ENCODE results near the gene RNASEH2A. TPM values are rescaled to one million over a fixed set of nuclear protein-coding genes. Genes with fewer than 3 reads are reported as not detected.
A peak's percentile ranks its signal among the peaks of the same experiment; 100 is the strongest.

RNASEH2A gene
- total RNA-seq, 1 experiment from 2014 or later = 120 TPM

- H3K9me2 ChIP-seq (replicated peaks; ENCODE audit: low read length) = no peaks in the 10 kb centered on the region
- H3K36me3 ChIP-seq (ENCODE audit: low read depth, low read length) = peaks cover 15% of the 10 kb centered on the region
- POLR2A ChIA-PET (ENCODE audit: unreplicated experiment) = no interaction called here
- H3K79me2 ChIP-seq (ENCODE audit: low read length) = peaks cover 30% of the 10 kb centered on the region
- CTCF ChIA-PET = no interaction called here
- H3F3A ChIP-seq (ENCODE audit: low read length, unreplicated experiment) = no peaks in the 10 kb centered on the region
- DNase-seq (peak; percentile 89), ATAC-seq (peak; percentile 67)
- no TSS peak for BruUV-seq (replicated peaks)
- no peak within 1 kb of the TSS; the same call in 1 of the 2 replicates for H3K27ac ChIP-seq (ENCODE audit: low read length)
- H2AFZ ChIP-seq (ENCODE audit: low read length) = peak within 1 kb of the TSS; percentile 91
- peaks cover 16% of the 10 kb centered on the region for H3K4me1 ChIP-seq (ENCODE audit: insufficient read depth, low read length)
- no peaks in the 10 kb centered on the region for H3K27me3 ChIP-seq (ENCODE audit: low read length)
- no peak for TF ChIP-seq EZH2phosphoT487 (IDR thresholded peaks at IDR 0.05; ENCODE audit: borderline replicate concordance, low read length)
- TF ChIP-seq, protein P1, sequence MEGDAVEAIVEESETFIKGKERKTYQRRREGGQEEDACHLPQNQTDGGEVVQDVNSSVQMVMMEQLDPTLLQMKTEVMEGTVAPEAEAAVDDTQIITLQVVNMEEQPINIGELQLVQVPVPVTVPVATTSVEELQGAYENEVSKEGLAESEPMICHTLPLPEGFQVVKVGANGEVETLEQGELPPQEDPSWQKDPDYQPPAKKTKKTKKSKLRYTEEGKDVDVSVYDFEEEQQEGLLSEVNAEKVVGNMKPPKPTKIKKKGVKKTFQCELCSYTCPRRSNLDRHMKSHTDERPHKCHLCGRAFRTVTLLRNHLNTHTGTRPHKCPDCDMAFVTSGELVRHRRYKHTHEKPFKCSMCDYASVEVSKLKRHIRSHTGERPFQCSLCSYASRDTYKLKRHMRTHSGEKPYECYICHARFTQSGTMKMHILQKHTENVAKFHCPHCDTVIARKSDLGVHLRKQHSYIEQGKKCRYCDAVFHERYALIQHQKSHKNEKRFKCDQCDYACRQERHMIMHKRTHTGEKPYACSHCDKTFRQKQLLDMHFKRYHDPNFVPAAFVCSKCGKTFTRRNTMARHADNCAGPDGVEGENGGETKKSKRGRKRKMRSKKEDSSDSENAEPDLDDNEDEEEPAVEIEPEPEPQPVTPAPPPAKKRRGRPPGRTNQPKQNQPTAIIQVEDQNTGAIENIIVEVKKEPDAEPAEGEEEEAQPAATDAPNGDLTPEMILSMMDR (conservative IDR thresholded peaks at IDR 0.05; ENCODE audit: low read depth, low read length) = no peak
- TF ChIP-seq EZH2 (IDR thresholded peaks at IDR 0.05; ENCODE audit: low read length, unreplicated experiment) = no peak
- peak within 1 kb of the TSS; percentile 81 for H3K4me3 ChIP-seq (ENCODE audit: low read length)
- H3K9me3 ChIP-seq (ENCODE audit: low read length) = no peaks in the 10 kb centered on the region
- no peaks in the 10 kb centered on the region for H4K20me1 ChIP-seq (ENCODE audit: low read length)
- H3K4me2 ChIP-seq (ENCODE audit: low read length) = peak within 1 kb of the TSS; percentile 91
- peak within 1 kb of the TSS; percentile 84 for H3K9ac ChIP-seq (ENCODE audit: low read length)
- intact Hi-C loops (cut with micrococcal nuclease) = loop anchor here (5.0 kb wide), 1 partner anchor 36 kb away; the partner anchor contains the start of gene MAST1
Measured at GRCh38 chr19:12801466-12802266, 4.7 kb upstream of the RNASEH2A start, which contains the start of the genes PRDX2 and THSD8. TSS of gene PRDX2 (minus strand) at chr19:12801800. CDS start at chr19:12801261, 539 bp downstream. TSS of gene THSD8 (plus strand) at chr19:12802069. CDS start at chr19:12802072, 3 bp downstream.

DNA sequence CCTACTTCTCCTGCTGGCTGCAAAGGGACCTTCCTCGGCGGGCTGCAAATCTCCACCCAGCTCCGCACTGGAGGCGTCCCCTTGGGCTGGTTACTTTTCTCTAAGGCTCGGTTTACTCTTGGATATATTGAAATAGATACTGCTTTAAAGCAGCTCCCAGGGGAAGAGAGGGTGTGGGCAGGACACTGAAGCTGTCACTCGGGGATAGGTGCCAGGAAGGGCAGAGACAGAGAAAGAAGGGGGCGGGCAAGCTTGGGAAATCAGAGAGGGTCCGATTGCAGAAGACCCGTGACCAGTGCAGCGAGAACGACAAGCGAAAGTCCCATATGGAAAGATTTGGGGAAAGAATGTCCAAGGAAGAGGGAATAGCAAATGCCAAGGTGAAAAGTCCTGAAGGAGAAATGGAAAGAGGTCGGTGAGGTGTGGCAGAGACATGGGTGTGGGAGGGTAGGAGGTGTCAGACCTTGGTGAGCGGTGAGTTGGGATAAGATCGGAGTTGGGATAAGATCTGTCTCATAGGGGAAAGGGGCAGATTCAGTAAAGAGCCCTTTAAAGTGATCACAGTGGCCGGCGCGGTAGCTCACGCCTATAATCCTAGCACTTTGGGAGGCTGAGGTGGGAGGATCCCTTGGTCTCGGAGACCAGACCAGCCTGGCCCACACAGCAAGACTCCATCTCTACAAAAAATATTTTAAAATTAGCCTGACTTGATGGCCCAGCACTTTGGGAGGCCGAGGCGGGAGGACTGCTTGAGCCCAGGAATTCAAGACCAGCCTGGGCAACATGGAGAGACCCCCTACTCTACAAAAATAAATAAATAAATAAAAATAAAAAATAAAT, 3.9 kb upstream of the RNASEH2A start:
- TF ChIP-seq EZH2 (IDR thresholded peaks at IDR 0.05; ENCODE audit: low read length, unreplicated experiment) (no peak), EZH2phosphoT487 (IDR thresholded peaks at IDR 0.05; ENCODE audit: borderline replicate concordance, low read length) (no peak)
- TF ChIP-seq, protein P1 (conservative IDR thresholded peaks at IDR 0.05; ENCODE audit: low read depth, low read length) = no peak
- Histone ChIP-seq H3K4me3 (ENCODE audit: low read length) (peak overlapping the region; percentile 81), H3K27me3 (ENCODE audit: low read length) (no peaks in the 10 kb centered on the region), H3K4me2 (ENCODE audit: low read length) (peak overlapping the region; percentile 91), H3K79me2 (ENCODE audit: low read length) (peaks cover 38% of the 10 kb centered on the region), H3F3A (ENCODE audit: low read length, unreplicated experiment) (no peaks in the 10 kb centered on the region), H3K36me3 (ENCODE audit: low read depth, low read length) (peaks cover 15% of the 10 kb centered on the region), H3K27ac (ENCODE audit: low read length) (no peak overlapping the region), H3K9me3 (ENCODE audit: low read length) (no peaks in the 10 kb centered on the region), H3K4me1 (ENCODE audit: insufficient read depth, low read length) (peaks cover 23% of the 10 kb centered on the region), H2AFZ (ENCODE audit: low read length) (peak overlapping the region; percentile 91), H4K20me1 (ENCODE audit: low read length) (no peaks in the 10 kb centered on the region), H3K9ac (ENCODE audit: low read length) (peak overlapping the region; percentile 84; the same call in 1 of the 2 replicates), H3K9me2 (replicated peaks; ENCODE audit: low read length) (no peaks in the 10 kb centered on the region)
- CTCF ChIA-PET = no interaction called here
- intact Hi-C loops (cut with micrococcal nuclease) = loop anchor here (5.0 kb wide), 1 partner anchor 35 kb away; the partner anchor contains the start of gene MAST1
- POLR2A ChIA-PET (ENCODE audit: unreplicated experiment) = no interaction called here
- ATAC-seq (no peak; the same call in 1 of the 2 replicates), DNase-seq (peak; percentile 38)
- no TSS peak for BruUV-seq (replicated peaks)
